ENCODE measurements around the gene DEPDC5.

DEPDC5 gene

GRCh38 chr22:31816750-31817149 is 62.9 kb downstream of the DEPDC5 start:
- DNase-seq: no peak

- no peak for DNase-seq
Measured at GRCh38 chr22:31818481-31819392, 64.9 kb downstream of the DEPDC5 start.

GRCh38 chr22:31820655-31821054 is 66.8 kb downstream of the DEPDC5 start:
- DNase-seq: no peak

GRCh38 chr22:31821572-31821971 is 67.8 kb downstream of the DEPDC5 start:
- DNase-seq: peak; percentile 64

GRCh38 chr22:31822523-31822922 is 68.7 kb downstream of the DEPDC5 start:
- no peak for DNase-seq

GRCh38 chr22:31825513-31825912 is 71.7 kb downstream of the DEPDC5 start:
- no peak for DNase-seq

GRCh38 chr22:31826443-31826842 is 72.6 kb downstream of the DEPDC5 start:
- DNase-seq: no peak

GRCh38 chr22:31828739-31829138 is 74.9 kb downstream of the DEPDC5 start:
- no peak for DNase-seq

GRCh38 chr22:31829505-31829904 is 75.7 kb downstream of the DEPDC5 start:
- peak; percentile 69 for DNase-seq

- DNase-seq: no peak
Measured at GRCh38 chr22:31830721-31831070, 76.9 kb downstream of the DEPDC5 start.

- DNase-seq: no peak
Measured at GRCh38 chr22:31833930-31834329, 80.1 kb downstream of the DEPDC5 start.

GRCh38 chr22:31836010-31836409 is 82.2 kb downstream of the DEPDC5 start:
- DNase-seq: no peak

GRCh38 chr22:31838917-31839316 is 85.1 kb downstream of the DEPDC5 start:
- no peak for DNase-seq

GRCh38 chr22:31839986-31840385 is 86.2 kb downstream of the DEPDC5 start:
- no peak for DNase-seq

GRCh38 chr22:31840585-31840984 is 86.8 kb downstream of the DEPDC5 start:
- DNase-seq: no peak

- DNase-seq: no peak
Measured at GRCh38 chr22:31841078-31841827, 87.4 kb downstream of the DEPDC5 start.

- DNase-seq: no peak
Measured at GRCh38 chr22:31843526-31843925, 89.7 kb downstream of the DEPDC5 start.

GRCh38 chr22:31844941-31845340 is 91.1 kb downstream of the DEPDC5 start:
- DNase-seq: no peak

- DNase-seq: no peak
Measured at GRCh38 chr22:31846161-31847115, 92.6 kb downstream of the DEPDC5 start.

GRCh38 chr22:31848411-31848810 is 94.6 kb downstream of the DEPDC5 start:
- no peak for DNase-seq

GRCh38 chr22:31850135-31850534 is 96.3 kb downstream of the DEPDC5 start:
- DNase-seq: no peak

GRCh38 chr22:31852691-31853421 is 99.0 kb downstream of the DEPDC5 start:
- DNase-seq: no peak

All from NCI-H2029 (cell line).